ENCODE measurements around the gene RFC2.
"Not testable (repeated sequence)": the region's sequence is repeated elsewhere in the genome, so short reads cannot be mapped to it uniquely, and the experiment has no call there.

RFC2 gene

DNA sequence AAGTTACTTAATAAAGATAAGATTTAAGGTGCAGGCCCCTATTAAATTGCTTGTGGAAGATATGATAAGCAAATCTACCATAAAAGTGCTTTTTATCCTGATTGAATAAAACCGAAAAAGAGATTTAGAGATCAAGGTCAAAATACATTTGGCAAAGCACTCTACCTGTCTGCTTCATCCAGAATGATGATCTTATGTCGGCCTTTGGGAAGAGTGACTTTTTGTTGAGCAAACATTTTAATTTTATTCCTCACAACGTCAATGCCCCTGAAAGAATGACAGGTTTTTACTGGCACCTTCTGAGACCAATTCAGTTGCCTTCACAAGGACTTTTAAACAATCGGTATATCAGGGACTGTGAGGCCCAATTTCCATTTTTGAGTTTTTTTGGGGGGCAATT is 7.7 kb downstream of the RFC2 start:
- DNase-seq: no peak

DNA sequence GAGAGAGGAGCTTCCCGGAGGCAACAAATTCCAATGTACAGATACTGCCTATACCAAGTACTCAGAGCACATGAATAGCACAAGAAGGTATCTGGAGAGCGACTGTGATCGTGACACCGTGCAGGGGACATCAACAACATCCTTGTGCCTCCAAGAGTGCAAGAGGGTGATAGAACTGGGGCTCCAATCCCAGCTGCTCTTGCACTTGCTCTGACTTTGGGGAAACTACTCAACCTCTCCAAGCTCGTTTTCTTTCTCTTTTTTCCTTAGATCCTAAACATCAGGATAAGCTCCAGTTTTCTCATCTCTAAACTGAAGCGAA is 12.1 kb downstream of the RFC2 start:
- no peak for DNase-seq

GRCh38 chr7:74240482-74240881 is 13.7 kb downstream of the RFC2 start:
- no peak for DNase-seq

- DNase-seq: no peak
Measured at GRCh38 chr7:74236284-74236683, 17.9 kb downstream of the RFC2 start.

GRCh38 chr7:74235518-74236268 is 18.5 kb downstream of the RFC2 start:
- no peak for DNase-seq

GRCh38 chr7:74233655-74234285 is 20.4 kb downstream of the RFC2 start:
- DNase-seq: no peak

GRCh38 chr7:74231232-74231590 is 23.0 kb downstream of the RFC2 start:
- DNase-seq: no peak

- no peak for DNase-seq
Measured at GRCh38 chr7:74230446-74231231, 23.6 kb downstream of the RFC2 start.

GRCh38 chr7:74228951-74229900 is 25.0 kb downstream of the RFC2 start:
- no peak for DNase-seq

DNA sequence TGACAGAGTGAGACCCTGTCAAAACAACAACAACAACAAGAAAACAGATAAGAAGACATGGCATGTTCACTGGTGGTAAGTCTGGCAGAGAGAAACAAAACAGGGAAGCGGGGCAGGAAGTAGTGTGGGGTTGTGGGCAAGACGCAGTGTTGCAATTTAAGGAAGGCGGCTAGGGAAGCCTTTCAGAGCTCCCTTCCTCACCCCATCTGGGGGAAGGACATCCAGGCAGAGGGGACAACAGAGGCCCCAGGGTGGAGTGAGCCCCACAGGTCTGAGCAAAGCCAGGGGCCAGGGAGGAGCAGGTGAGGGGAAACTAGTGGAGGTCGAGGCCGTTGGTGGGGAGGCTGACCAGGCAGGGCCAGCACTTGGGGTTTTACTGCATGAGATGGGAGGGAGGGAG is 27.6 kb downstream of the RFC2 start:
- DNase-seq: no peak

DNA sequence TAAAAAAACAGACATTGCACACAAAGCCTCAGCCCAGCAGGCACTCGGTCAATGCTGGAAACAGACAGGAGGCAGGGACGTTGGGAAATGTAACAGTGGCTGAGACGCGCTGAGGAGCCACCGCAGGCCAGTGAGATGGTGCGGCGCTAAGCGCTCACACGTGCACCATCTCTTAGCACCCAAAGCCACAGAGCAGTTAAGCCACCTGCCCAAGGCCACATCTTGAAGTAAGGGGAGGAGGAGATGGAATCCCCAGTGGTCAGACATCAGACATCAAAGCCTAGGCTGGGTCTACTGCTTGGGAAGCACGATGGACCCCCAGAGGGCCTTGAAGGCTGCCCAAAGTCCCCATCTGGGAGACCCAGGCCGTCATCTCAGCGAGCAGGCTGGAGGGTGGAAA is 28.8 kb downstream of the RFC2 start:
- DNase-seq: no peak

DNA sequence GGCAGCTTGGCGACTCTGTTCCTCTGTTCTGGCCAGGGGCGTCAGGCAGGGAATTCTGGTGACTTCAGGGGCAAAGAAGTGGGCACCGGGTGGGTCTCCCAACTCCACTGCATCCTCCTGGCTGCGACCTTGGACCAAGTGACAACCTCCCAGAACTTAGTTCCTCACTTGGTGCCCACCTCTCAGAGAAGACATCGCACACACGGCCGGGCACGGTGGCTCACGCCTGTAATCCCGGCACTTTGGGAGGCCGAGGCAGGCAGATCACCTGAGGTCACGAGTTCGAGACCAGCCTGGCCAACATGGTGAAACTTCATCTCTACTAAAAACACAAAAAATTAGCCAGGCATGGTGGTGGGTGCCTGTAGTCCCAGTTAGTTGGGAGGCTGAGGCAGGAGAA is 29.3 kb downstream of the RFC2 start:
- DNase-seq: not testable (repeated sequence)

- DNase-seq: no peak
Measured at GRCh38 chr7:74224511-74224832, 29.7 kb downstream of the RFC2 start.

GRCh38 chr7:74223711-74224510 is 30.3 kb downstream of the RFC2 start:
- DNase-seq: no peak

- DNase-seq: no peak
Measured at GRCh38 chr7:74222851-74223710, 31.1 kb downstream of the RFC2 start.

GRCh38 chr7:74221713-74222112 is 32.5 kb downstream of the RFC2 start:
- no peak for DNase-seq

GRCh38 chr7:74220229-74220628 is 34.0 kb downstream of the RFC2 start:
- no peak for DNase-seq

GRCh38 chr7:74219416-74219815 is 34.8 kb downstream of the RFC2 start:
- DNase-seq: no peak

- DNase-seq: no peak
Measured at GRCh38 chr7:74218343-74218698, 35.9 kb downstream of the RFC2 start.

DNA sequence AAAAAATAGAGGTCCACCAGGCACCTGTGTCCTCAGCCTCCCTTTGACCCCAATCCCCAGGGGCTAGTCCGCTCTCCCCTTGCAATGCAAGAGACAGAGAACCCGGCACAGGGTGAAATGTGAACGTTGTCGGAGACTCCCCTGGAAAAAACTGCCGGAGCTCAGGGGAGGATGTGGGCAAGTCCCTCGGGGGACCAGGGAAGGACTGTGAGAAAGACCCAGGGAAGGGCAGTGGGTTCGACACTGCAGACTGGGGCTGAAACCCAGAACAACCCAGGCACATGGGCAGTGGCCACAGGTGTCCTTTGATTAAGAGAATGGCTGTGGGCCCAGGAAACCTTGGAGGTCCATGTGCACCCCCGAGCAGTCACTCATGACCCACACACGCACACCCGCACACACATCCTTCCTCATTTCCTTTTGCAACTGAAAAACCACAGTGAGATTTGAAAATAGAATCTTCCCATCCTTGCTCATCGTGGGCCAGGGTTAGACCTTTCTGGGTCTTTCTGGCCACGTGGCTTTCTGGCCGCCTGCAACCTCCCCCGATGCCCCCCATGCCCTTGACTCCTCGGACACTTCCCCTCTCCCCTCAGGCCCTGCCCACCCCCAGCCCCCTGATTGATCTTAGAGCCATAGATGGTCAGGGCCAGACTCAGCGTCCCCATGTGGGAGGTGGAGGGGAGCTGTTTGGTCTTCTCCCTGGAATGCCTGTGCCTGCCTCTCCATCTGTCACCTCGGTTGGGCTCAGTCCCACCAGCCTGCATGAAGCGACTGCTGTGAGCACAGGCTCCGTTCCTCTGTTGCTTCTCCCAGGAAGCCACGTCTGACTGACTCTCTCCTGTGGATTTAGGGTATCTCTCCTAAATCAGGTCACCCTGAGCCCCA is 36.5 kb downstream of the RFC2 start:
- DNase-seq: no peak
